Mesothelial cell of epicardium (in vitro differentiated cells): ENCODE measurements around the gene MEIS1. TPM values are rescaled to one million over a fixed set of nuclear protein-coding genes. Genes with fewer than 3 reads are reported as not detected.
A peak's percentile ranks its signal among the peaks of the same experiment; 100 is the strongest.

Experiments used
- DNase-seq, 2 experiments: peaks; one replicate each; pipeline ENCODE4 v3.0.0; 2021; ENCODE audit warnings: low spot score in 2 of 2; ENCODE audit not compliant: unreplicated experiment in 2 of 2
- H3K27ac Mint-ChIP-seq: 2 replicates; pipeline ENCODE4 v1.8.0; 2021; ENCODE audit warnings: mixed read lengths
- H3K27me3 Mint-ChIP-seq: 2 replicates; pipeline ENCODE4 v1.8.0; 2021; ENCODE audit warnings: low read depth, mixed read lengths
- H3K36me3 Mint-ChIP-seq: 2 replicates; pipeline ENCODE4 v1.8.0; 2021; ENCODE audit warnings: mixed read lengths
- H3K4me1 Mint-ChIP-seq: 2 replicates; pipeline ENCODE4 v1.8.0; 2021; ENCODE audit warnings: mixed read lengths
- H3K4me3 Mint-ChIP-seq: 2 replicates; pipeline ENCODE4 v1.8.0; 2021; ENCODE audit warnings: mild to moderate bottlenecking, moderate library complexity, mixed read lengths
- H3K9me3 Mint-ChIP-seq: 2 replicates; pipeline ENCODE4 v1.8.0; 2021; ENCODE audit warnings: mixed read lengths
- total RNA-seq: library from RNA; stranded (reverse); gene quantifications from 3 replicates; pipeline ENCODE4 v1.2.1, GENCODE V29; 2021
- TF ChIP-seq, protein P1 (sequence below): fragments of 200-600 bp; sonication (generic); IDR thresholded peaks from one replicate; pipeline ENCODE4 v1.5.0; 2021; ENCODE audit warnings: antibody characterized with exemption; ENCODE audit not compliant: unreplicated experiment

The MEIS1 gene
- total RNA-seq, 1 donor from 2014 or later = 324 TPM

- Mint-ChIP-seq H3K9me3 (no peaks in the 10 kb centered on the region), H3K4me1 (peaks cover 45% of the 10 kb centered on the region), H3K4me3 (peak overlapping the region; percentile 89), H3K27me3 (no peaks in the 10 kb centered on the region), H3K27ac (peak overlapping the region; percentile 99), H3K36me3 (no peaks in the 10 kb centered on the region)
- TF ChIP-seq, protein P1, sequence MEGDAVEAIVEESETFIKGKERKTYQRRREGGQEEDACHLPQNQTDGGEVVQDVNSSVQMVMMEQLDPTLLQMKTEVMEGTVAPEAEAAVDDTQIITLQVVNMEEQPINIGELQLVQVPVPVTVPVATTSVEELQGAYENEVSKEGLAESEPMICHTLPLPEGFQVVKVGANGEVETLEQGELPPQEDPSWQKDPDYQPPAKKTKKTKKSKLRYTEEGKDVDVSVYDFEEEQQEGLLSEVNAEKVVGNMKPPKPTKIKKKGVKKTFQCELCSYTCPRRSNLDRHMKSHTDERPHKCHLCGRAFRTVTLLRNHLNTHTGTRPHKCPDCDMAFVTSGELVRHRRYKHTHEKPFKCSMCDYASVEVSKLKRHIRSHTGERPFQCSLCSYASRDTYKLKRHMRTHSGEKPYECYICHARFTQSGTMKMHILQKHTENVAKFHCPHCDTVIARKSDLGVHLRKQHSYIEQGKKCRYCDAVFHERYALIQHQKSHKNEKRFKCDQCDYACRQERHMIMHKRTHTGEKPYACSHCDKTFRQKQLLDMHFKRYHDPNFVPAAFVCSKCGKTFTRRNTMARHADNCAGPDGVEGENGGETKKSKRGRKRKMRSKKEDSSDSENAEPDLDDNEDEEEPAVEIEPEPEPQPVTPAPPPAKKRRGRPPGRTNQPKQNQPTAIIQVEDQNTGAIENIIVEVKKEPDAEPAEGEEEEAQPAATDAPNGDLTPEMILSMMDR = no peak
- no peak for DNase-seq
Measured at GRCh38 chr2:66579186-66580126, 144.5 kb downstream of the MEIS1 start.

- H3K4me3 Mint-ChIP-seq = no peak overlapping the region
- no peaks in the 10 kb centered on the region for H3K27me3 Mint-ChIP-seq
- no peak for DNase-seq
- H3K9me3 Mint-ChIP-seq = no peaks in the 10 kb centered on the region
- TF ChIP-seq, protein P1 = no peak
- no peaks in the 10 kb centered on the region for H3K36me3 Mint-ChIP-seq
- H3K27ac Mint-ChIP-seq = no peak overlapping the region
- H3K4me1 Mint-ChIP-seq = peaks cover 43% of the 10 kb centered on the region
Measured at GRCh38 chr2:66580166-66581049, 145.5 kb downstream of the MEIS1 start.

DNA sequence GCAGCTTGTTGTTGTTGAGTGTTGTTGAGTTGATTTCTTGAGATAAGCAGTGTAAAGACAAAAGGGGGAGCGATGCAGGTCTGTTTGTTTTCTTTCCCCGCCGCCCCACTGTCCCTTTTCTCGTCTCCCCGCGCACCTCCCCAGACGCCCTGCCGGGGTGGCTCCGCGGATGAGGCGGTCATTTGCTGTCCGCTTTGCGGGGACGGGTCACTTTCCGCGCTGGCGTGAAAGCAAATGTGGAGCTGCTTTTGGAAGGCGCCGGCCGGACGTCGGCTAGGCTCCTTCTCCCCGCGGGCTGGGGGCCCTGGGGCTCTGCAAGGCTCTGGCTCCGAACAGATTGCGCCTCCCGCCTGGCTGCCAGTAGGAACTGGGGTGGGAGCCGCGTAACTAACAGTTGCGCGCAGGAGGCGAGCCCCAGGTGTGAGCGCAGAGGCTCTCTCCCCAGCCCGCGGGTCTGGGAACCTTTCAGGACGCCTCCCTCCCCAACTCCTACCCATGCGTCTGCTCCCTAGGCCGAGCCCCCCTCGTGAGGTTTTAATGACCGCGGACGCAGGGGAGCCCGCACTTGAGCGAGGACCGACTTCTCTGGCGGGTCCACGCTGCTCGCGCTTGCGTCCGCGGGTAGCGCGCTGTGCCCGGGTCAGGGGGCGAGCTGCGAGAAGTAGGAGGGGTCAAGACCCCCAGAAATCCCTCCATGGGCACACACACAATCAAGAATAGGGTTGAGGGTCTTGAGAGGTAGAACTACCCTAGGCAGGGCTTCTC, 146.6 kb downstream of the MEIS1 start:
- H3K9me3 Mint-ChIP-seq = no peaks in the 10 kb centered on the region
- H3K27me3 Mint-ChIP-seq = no peaks in the 10 kb centered on the region
- H3K4me1 Mint-ChIP-seq = peaks cover 44% of the 10 kb centered on the region
- TF ChIP-seq, protein P1 = no peak
- no peaks in the 10 kb centered on the region for H3K36me3 Mint-ChIP-seq
- no peak overlapping the region for H3K27ac Mint-ChIP-seq
- H3K4me3 Mint-ChIP-seq = no peak overlapping the region
- DNase-seq = peak; percentile 33 to 63

DNA sequence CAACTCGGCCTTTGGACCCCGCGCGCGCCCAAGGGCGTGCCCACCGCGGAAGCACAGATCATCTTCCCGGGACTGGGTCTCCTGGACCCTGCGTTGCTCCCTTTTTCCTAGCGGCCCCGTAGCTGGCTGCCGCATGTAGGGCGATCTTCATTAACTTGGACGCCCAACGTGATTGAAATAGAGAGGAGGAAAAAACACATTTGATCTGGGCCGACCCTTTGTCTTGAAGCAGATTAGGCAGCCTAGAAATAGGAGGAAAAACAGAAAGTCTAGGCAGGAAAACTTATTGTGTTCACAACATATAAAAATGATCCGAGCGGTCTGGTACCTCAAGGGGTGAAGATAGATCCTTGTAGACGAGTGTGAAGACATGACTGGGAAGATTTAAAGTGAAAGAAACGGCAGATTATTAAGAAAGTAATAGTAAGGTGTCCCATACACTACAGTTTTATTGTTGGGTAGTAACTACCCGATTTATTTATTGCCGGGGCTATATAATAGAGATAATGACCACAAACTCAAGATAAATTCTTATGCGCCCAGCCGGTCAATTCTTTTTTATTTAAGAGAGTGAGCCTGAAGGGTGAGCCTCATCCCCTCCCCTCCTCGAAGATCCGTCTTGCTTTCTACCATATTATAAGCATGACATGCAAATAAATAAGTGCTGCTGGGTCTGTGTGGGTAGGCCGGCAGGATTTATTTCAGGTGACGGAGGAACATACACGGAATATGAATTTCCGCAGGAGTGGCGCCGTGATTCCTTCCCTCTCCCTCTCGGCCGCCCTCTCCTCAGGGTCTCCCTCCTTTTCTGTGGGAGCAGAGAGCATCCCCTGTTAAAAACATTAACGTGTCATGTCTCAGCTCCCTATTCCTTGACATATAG, 147.4 kb downstream of the MEIS1 start:
- no peaks in the 10 kb centered on the region for H3K27me3 Mint-ChIP-seq
- H3K9me3 Mint-ChIP-seq = no peaks in the 10 kb centered on the region
- no peak overlapping the region for H3K27ac Mint-ChIP-seq
- TF ChIP-seq, protein P1 = no peak
- H3K4me1 Mint-ChIP-seq = peaks cover 37% of the 10 kb centered on the region
- H3K4me3 Mint-ChIP-seq = no peak overlapping the region
- DNase-seq = no peak
- H3K36me3 Mint-ChIP-seq = no peaks in the 10 kb centered on the region
